ENCODE data around the gene CPT1C. TPM values are rescaled to one million over a fixed set of nuclear protein-coding genes. Genes with fewer than 3 reads are reported as not detected.

Gene CPT1C
- polyA plus RNA-seq, 3 donors from 2014 or later: not detected

DNA sequence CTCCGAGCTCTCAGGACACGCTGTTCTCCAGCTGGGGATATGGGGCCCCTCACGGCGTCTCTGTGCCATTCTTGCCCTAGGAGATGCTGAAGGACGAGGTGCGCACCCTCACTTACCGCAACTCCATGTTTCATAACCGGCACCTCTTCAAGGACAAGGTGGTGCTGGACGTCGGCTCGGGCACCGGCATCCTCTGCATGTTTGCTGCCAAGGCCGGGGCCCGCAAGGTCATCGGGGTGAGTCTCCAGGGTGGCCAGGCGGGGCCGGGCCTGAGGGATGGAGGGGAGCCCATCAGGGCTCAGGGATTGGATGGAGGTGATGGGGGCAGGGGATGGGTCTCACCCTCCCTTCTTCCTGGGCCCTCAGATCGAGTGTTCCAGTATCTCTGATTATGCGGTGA lies 9.1 kb upstream of the CPT1C start:
- peaks cover 0 to 10% (median 6%) of the 10 kb centered on the region in 3 donors for H3K36me3 Mint-ChIP-seq
- peaks cover 5 to 6% (median 6%) of the 10 kb centered on the region in 3 donors for H3K27me3 Mint-ChIP-seq (ENCODE audit: low read depth in 3 of 3)
- no peaks in the 10 kb centered on the region for H3K9me3 Mint-ChIP-seq
- H3K4me3 Mint-ChIP-seq: no peak overlapping the region
- no peak overlapping the region for H3K27ac Mint-ChIP-seq
- H3K4me1 Mint-ChIP-seq: peaks cover 15 to 17% of the 10 kb centered on the region in 2 donors
- no peak for DNase-seq

DNA sequence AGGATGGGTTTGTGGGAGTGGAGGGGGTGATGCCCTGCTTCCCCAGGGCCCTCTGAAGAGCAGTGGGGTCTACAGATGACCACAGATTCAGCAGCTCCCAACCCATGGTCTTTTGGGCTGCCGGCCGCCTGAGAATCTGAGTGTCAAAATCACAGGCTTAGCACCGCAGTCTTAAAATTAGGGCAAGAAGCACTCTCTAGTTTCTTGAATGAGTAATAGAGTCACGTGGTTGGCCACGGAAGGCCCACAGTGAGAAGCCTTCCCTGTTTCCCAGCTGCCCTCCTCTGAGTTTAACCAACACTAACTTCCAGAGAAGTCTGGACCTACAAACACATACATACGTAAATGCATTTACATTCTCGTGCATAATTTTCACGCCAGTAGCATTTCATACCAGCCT lies 8.6 kb upstream of the CPT1C start:
- no peak for DNase-seq
- peaks cover 15% of the 10 kb centered on the region in 2 donors for H3K4me1 Mint-ChIP-seq
- H3K4me3 Mint-ChIP-seq: no peak overlapping the region
- peaks cover 0 to 10% (median 6%) of the 10 kb centered on the region in 3 donors for H3K36me3 Mint-ChIP-seq
- H3K27ac Mint-ChIP-seq: no peak overlapping the region
- peaks cover under 1 to 6% (median 2%) of the 10 kb centered on the region in 3 donors for H3K27me3 Mint-ChIP-seq (ENCODE audit: low read depth in 3 of 3)
- no peaks in the 10 kb centered on the region for H3K9me3 Mint-ChIP-seq

DNA sequence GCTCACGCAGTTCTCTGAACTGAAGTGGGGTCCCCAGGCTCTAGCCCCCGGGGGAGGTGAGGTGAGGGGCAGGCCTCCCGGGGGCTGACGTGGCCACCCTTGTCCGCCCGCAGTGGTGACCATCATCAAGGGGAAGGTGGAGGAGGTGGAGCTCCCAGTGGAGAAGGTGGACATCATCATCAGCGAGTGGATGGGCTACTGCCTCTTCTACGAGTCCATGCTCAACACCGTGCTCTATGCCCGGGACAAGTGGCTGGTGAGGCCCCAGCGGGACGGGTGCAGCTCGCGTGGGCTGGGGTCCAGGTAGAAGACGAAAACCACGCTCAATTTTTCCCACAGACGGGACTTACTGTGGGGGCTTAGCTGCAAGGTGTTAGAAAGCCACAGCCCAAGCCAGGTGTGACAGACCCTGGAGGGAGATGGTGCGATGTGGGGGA lies 7.1 kb upstream of the CPT1C start:
- Mint-ChIP-seq H3K4me3 (no peak overlapping the region), H3K9me3 (no peaks in the 10 kb centered on the region), H3K4me1 (peaks cover 6 to 9% of the 10 kb centered on the region in 2 donors), H3K27ac (no peak overlapping the region), H3K36me3 (peaks cover 0 to 10% (median 10%) of the 10 kb centered on the region in 3 donors), H3K27me3 (ENCODE audit: low read depth in 3 of 3) (peaks cover 0 to 6% (median 3%) of the 10 kb centered on the region in 3 donors)
- no peak for DNase-seq

DNA sequence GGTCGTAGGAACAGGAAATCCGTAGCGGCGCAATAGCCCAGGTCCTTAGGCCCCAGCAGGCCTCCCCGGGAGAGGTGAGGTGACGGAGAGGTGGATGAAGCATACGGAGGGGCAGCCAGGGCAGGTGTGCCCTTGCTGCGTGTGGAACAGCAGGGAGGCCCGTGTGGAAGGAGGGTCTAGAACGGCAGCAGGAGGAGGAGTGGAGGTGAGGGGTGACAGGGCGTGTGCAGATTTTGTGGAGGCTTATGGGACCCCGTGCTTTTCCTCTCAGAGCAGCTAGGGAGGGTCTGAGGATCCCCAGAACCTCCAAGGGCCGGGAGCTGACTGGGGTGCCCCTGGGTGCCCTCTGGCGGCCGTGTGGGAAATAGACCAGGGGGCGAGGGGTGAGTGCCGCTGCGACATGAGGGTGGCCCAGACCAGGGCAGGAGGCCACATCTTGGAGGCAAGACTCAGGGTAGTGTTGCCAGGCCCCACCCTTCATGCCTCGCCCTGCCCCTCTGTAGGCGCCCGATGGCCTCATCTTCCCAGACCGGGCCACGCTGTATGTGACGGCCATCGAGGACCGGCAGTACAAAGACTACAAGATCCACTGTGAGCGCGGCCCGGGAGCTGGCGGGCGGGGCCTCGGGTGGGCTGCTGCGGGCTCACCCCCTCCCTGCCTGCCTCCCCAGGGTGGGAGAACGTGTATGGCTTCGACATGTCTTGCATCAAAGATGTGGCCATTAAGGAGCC lies 6.5 kb upstream of the CPT1C start:
- peaks cover 0 to 6% (median 3%) of the 10 kb centered on the region in 3 donors for H3K27me3 Mint-ChIP-seq (ENCODE audit: low read depth in 3 of 3)
- DNase-seq: no peak
- no peak overlapping the region for H3K27ac Mint-ChIP-seq
- H3K4me3 Mint-ChIP-seq: no peak overlapping the region
- H3K9me3 Mint-ChIP-seq: no peaks in the 10 kb centered on the region
- H3K4me1 Mint-ChIP-seq: peaks cover 6 to 9% of the 10 kb centered on the region in 2 donors
- H3K36me3 Mint-ChIP-seq: peaks cover 0 to 10% (median 10%) of the 10 kb centered on the region in 3 donors

DNA sequence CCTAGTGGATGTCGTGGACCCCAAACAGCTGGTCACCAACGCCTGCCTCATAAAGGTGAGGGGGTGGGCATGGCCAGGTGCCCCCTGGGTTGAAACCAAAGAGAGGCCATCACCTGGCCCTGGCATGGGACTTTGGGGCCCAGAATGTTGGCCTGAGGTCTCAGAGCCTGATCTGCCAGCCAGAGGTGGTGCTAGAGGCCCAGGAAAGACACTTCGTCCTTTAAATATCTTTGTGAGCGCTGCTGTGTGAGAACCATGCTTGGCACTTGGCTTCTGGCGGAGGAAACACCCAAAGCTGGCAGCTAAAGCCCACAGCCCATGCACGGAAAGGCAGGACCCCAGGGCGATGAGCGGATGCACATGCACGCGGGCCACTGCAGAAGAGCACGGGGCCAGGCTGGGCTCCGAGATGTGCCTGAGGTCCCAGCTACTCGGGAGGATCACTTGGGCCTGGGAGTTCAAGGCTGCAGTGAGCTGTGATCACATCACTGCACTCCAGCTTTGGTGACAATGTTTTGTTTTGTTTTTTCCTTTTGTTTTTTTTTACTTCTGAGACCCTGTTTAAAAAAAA lies 5.8 kb upstream of the CPT1C start:
- Mint-ChIP-seq H3K4me1 (peaks cover 8 to 9% of the 10 kb centered on the region in 2 donors), H3K36me3 (peaks cover 0 to 10% (median 10%) of the 10 kb centered on the region in 3 donors), H3K27ac (no peak overlapping the region), H3K9me3 (no peaks in the 10 kb centered on the region), H3K27me3 (ENCODE audit: low read depth in 3 of 3) (peaks cover 0 to 6% (median 3%) of the 10 kb centered on the region in 3 donors), H3K4me3 (no peak overlapping the region)
- no peak for DNase-seq

DNA sequence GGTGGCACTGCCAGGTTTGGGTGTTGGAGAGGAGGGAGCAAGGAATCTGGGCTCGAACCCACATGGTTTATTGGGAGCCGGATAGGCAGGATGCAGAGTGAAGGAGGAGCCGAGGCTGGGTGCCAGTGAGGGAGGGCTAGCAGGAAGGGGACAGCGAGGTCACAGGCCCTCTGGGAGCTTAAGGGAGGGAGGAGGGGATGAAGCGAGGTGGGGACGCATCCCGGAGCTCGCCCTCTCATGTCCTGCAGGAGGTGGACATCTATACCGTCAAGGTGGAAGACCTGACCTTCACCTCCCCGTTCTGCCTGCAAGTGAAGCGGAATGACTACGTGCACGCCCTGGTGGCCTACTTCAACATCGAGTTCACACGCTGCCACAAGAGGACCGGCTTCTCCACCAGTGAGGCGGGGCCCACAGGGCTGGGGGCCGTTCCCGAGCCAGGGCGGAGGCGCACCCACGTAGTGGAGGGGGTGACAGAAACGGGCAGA lies 5.0 kb upstream of the CPT1C start:
- Mint-ChIP-seq H3K36me3 (peaks cover 0 to 13% (median 13%) of the 10 kb centered on the region in 3 donors), H3K9me3 (no peaks in the 10 kb centered on the region), H3K4me1 (peaks cover 12 to 15% of the 10 kb centered on the region in 2 donors), H3K4me3 (no peak overlapping the region), H3K27me3 (ENCODE audit: low read depth in 3 of 3) (peaks cover 6 to 8% (median 7%) of the 10 kb centered on the region in 3 donors), H3K27ac (no peak overlapping the region)
- DNase-seq: no peak

DNA sequence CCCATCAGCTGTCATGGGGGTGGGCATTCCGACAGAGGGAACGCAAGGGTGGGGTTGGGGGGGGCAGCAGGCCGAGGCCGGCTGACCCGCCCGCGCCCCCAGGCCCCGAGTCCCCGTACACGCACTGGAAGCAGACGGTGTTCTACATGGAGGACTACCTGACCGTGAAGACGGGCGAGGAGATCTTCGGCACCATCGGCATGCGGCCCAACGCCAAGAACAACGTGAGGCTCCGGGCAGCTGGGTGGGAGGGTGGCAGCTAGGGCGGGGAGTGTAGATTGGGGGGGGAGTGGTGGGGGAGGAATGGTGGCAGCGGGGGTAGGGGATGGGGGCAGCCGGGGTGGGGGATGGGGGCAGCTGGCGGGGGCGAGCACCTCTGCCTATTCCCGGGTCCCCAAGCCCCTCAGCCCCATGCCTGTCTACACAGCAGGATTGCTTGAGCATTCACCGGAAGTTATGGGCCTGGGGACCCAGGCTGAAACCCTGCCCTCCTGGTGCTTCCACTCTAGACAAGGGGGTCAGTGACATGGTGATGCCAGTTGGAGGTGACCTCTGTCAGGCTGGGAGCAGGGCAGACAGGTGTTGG lies 4.3 kb upstream of the CPT1C start:
- Mint-ChIP-seq H3K27ac (no peak overlapping the region), H3K4me3 (no peak overlapping the region), H3K4me1 (peaks cover 17 to 21% of the 10 kb centered on the region in 2 donors), H3K9me3 (no peaks in the 10 kb centered on the region), H3K27me3 (ENCODE audit: low read depth in 3 of 3) (peaks cover 7 to 11% (median 8%) of the 10 kb centered on the region in 3 donors), H3K36me3 (peaks cover 0 to 13% (median 13%) of the 10 kb centered on the region in 3 donors)
- no peak for DNase-seq

DNA sequence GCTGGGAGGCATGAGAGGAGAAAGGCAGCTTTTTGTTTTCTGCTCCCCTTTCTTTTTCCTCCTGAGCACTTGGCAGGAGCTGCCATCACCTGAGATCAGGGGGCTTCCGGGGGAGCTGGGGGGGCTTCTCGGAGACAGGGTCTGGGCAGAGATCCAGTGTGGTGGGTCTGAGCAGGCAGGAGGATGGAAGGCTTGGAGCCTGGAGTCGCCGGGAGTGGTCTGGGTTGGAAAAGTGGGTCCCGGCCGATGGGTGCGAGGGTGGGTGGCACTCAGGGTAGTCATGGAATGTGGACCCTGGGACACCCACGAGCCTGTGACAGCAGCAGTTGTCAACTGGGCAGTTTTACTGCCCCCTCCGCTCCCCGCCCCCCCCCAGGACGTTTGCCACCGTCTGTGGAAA lies 3.8 kb upstream of the CPT1C start:
- Mint-ChIP-seq H3K4me3 (no peak overlapping the region), H3K27me3 (ENCODE audit: low read depth in 3 of 3) (peaks cover 7 to 11% (median 8%) of the 10 kb centered on the region in 3 donors), H3K36me3 (peaks cover 0 to 13% (median 12%) of the 10 kb centered on the region in 3 donors), H3K4me1 (peaks cover 17 to 22% of the 10 kb centered on the region in 2 donors), H3K9me3 (no peaks in the 10 kb centered on the region), H3K27ac (no peak overlapping the region)
- no peak for DNase-seq

DNA sequence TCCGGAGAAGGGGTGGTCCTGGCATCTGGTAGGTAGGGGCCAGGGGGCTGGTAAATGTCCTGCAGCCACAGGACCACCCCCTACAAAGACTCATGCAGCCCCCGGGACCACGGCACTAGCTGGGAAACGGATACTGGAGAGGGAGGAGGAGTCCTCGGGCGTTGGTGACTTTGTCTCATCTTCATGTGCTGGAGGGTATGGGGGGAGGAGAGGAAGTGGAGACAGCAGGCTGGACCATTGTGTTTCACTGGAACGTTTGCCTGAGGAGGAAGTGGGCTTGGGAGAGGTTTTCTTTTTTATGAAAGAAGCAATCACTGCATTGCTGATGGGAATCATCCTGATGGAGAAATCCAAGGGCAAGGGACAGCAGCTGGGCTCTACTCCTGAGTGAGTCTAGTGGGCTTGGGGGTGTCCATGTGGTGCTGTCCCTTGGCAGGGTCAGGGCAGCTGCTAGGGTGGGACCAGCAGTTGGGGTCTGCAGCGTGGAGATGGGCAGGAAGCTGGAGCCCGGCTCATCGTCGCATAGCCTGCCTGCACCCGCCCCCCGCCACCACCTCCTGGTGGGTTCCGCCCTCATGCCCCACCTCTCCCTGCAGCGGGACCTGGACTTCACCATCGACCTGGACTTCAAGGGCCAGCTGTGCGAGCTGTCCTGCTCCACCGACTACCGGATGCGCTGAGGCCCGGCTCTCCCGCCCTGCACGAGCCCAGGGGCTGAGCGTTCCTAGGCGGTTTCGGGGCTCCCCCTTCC lies 3.2 kb upstream of the CPT1C start:
- no peak for DNase-seq
- H3K27ac Mint-ChIP-seq: peak overlapping the region in 2 of 6 donors; percentile 40
- H3K36me3 Mint-ChIP-seq: peaks cover 0 to 10% (median 7%) of the 10 kb centered on the region in 3 donors
- H3K9me3 Mint-ChIP-seq: no peaks in the 10 kb centered on the region
- H3K4me3 Mint-ChIP-seq: no peak overlapping the region
- peaks cover 9 to 13% (median 12%) of the 10 kb centered on the region in 3 donors for H3K27me3 Mint-ChIP-seq (ENCODE audit: low read depth in 3 of 3)
- peaks cover 17 to 22% of the 10 kb centered on the region in 2 donors for H3K4me1 Mint-ChIP-seq

DNA sequence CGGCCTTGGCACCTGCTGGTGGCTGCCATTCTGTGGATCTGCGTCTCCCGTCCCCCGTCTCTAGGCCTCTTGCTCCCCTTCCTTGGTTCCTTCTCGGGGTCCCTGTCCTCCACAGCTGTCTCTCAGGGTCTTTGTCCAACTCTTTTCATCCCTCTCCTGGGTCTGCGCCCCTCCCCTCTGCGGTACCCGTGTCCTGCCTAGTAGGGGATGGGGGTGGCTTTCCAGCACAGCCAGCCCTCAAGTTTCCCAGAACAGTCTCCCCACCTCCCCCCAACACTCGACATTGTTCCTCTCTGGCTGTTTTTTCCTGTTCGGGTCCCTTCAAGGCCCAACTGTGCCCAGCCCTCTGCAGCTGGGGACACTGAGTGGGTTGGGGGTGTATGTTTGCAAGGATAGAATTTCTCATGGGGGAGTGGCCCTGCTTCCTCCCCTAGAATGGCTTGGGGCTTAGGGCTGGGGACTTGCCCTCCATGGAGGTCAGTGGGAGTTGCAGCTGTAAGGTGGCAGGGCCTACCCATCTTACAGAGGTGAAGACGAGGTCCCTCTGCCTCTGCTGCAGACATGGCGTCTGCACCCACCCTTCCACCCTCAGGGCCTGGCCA lies 2.3 kb upstream of the CPT1C start:
- Mint-ChIP-seq H3K27ac (no peak overlapping the region), H3K36me3 (peaks cover 0 to 10% (median 7%) of the 10 kb centered on the region in 3 donors), H3K9me3 (no peaks in the 10 kb centered on the region), H3K4me3 (no peak overlapping the region), H3K27me3 (ENCODE audit: low read depth in 3 of 3) (peaks cover 9 to 15% (median 12%) of the 10 kb centered on the region in 3 donors), H3K4me1 (peaks cover 17 to 22% of the 10 kb centered on the region in 2 donors)
- no peak for DNase-seq

DNA sequence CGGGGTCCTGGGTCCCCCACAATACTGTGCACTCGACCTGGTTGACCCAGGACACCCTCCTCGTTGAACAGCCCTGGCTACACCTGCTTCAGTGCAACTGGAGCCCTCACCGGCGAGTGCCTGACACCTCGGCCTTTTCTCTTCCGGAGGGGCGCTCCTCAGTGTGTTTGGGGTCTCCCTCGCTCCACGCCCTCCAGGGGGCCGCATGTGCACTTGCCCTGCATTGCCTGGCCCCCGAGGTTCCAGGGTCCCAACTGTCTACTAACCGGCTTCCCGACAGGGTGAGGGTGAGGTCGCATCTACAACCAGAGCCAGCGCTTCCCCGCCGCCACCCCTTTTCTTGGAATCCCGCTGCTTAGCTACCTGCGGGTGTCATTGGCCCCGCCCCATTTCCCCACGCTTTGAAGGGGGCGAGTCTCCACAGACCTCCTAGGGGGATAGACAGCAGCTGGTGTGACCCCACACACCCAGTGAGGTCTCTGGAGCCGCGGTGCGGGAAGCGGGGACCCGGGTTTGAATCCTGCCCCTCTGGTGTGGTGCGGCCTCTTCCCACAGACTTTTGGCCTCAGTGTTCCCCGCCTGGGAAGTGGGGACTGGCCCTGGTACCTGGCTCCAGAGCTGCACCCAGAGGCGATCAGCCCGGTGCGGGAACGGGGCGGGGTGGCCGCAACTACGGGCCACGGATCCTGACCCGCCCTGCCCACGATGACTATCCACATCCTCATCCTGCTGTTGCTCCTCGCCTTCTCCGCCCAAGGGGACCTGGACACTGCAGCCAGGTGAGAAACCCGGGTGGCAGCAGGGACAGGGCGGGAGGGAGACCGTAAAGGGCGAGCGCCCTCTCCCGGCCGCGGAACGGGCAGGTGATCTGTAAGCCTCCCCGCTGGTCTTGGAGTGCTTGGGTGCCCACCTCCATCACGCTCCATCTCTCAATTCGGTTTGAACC lies 1.5 kb upstream of the CPT1C start, which contains the start of gene ADM5:
TSS of gene ADM5 (plus strand) at position 462 of the 946 bp plus-strand sequence. CDS start at position 706, 244 bp downstream.
- Mint-ChIP-seq H3K4me1 (peaks cover 17 to 22% of the 10 kb centered on the region in 2 donors), H3K9me3 (no peaks in the 10 kb centered on the region)

DNA sequence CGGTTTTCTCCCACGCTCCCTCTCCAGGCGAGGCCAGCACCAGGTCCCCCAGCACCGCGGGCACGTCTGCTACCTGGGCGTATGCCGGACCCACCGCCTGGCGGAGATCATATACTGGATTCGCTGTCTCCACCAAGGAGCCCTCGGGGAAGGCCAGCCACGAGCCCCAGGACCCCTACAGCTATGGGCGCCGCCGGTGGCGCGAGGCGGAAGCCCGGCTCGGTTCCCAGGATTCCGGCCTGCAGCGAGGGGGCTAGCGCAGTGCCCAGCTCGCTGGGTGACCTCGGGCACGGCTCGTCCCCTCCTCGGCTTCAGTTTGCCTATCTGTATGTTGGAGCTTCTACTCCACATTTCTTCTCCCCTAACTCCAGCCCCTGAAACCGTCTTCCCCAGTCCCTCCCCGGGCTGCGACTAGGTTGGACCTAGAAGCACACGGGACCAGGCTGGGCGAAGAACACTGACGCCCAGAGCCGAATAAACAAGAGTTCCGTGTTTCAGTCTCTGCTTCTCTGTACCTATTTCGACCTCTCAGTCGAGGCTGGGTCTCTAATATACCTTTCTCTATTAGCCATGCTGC lies 749 bp upstream of the CPT1C start:
- peaks cover 0 to 10% (median 7%) of the 10 kb centered on the region in 3 donors for H3K36me3 Mint-ChIP-seq
- peaks cover 17 to 22% of the 10 kb centered on the region in 2 donors for H3K4me1 Mint-ChIP-seq
- H3K27ac Mint-ChIP-seq: peak overlapping the region in 2 of 6 donors; percentile 71 to 82
- DNase-seq: no peak
- peaks cover 9 to 17% (median 12%) of the 10 kb centered on the region in 3 donors for H3K27me3 Mint-ChIP-seq (ENCODE audit: low read depth in 3 of 3)
- no peaks in the 10 kb centered on the region for H3K9me3 Mint-ChIP-seq
- peak overlapping the region; percentile 80 to 88 (median 87) for H3K4me3 Mint-ChIP-seq

More for the DNA sequence above, 1.5 kb upstream of the CPT1C start, which contains the start of gene ADM5:
- Mint-ChIP-seq H3K27ac (peak within 1 kb of the TSS in 2 of 6 donors; percentile 71 to 82), H3K27me3 (ENCODE audit: low read depth in 3 of 3) (peaks cover 9 to 15% (median 11%) of the 10 kb centered on the region in 3 donors), H3K4me3 (peak within 1 kb of the TSS; percentile 80 to 88 (median 87)), H3K36me3 (peaks cover 0 to 10% (median 7%) of the 10 kb centered on the region in 3 donors)
- DNase-seq: no peak
